Activated T-cell treated with anti-CD3 and anti-CD28 coated beads for 24 hours (primary cell): ENCODE measurements around the gene RAC2.

ENCODE experiments used
- DNase-seq: peaks from one replicate; pipeline ENCODE4 v3.0.0-alpha.2; 2020; ENCODE audit warnings: low read depth

RAC2 gene

GRCh38 chr22:37275134-37275533 is 31.1 kb upstream of the RAC2 start:
- DNase-seq, result no peak

DNA sequence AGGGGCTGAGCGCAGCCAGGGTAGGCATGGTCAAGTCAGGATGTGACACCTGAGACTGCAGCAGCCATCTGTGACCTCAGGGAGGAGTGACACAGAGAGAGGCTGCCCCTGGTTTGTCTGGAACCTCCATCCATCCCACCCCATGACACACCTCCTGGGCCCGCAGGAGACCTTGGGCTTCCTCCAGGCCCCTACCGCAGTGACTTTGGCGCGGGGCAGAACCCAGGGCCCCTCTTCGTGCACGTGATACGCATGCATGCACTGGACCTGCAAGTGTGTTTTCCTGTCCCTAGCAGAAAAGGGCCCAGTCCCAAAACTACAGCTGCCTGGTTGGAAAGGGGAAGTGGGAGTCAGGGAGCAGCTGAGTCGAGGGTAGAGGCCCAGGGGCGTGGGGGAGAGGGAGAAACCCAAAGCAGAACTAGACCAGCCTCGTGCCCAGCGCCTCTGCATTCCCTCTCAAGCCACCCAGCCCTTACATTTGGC is 30.4 kb upstream of the RAC2 start:
- no peak for DNase-seq

DNA sequence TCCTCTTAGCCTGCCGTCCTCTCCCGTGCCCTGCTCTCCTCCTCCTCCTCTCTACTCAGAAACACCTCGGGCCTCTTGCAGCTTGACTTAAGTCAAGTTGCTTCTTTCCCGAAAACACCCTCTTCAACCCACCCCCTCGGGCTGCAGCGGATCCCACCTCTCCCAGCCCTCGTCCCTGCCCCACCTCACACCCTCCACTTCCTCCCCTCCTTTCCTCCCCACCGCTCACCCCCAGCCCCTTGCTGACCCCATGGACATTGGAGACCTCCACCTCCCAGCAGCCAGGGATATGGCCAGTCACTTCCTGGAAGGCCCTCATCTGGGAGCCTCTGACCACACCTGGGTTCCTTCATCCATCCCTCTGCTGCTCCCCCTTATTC is 29.8 kb upstream of the RAC2 start:
- no peak for DNase-seq

- DNase-seq, result no peak
Observed at GRCh38 chr22:37273126-37273845, 29.2 kb upstream of the RAC2 start.

GRCh38 chr22:37270928-37271650 is 27.0 kb upstream of the RAC2 start:
- DNase-seq, result no peak

GRCh38 chr22:37269936-37270678 is 26.0 kb upstream of the RAC2 start:
- DNase-seq, result no peak

DNA sequence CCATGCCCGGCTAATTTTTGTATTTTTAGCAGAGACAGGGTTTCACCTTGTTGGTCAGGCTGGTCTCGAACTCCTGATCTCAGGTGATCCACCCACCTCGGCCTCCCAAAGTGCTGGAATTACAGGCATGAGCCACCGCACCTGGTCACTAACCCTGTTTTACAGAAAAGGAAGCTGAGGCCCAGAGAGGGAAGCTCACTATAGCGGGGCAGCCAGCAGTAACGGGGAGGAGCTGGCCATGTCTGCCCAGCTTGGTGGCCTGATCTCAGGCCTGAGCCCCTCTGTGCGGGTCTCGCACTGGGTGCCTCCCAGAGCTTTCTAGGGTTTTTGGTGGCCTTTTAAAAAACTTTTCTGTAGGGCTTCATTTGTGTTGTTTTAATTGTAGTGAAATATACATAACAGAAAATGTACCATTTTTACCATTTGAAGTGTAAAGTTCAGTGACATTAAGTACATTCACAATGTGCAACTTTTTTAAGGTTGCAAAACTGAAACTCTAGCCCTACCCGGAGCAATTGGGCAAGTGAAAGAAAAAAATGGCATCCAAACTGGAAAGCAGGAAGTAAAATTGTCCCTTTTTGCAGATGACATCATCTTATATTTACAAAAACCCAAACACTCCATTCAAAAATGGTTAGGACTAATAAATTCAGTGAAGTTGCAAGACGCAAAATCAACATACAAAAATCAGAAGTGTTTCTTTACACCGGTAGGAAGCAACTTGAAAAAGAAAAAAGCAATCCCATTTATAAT is 23.8 kb upstream of the RAC2 start:
- no peak for DNase-seq

DNA sequence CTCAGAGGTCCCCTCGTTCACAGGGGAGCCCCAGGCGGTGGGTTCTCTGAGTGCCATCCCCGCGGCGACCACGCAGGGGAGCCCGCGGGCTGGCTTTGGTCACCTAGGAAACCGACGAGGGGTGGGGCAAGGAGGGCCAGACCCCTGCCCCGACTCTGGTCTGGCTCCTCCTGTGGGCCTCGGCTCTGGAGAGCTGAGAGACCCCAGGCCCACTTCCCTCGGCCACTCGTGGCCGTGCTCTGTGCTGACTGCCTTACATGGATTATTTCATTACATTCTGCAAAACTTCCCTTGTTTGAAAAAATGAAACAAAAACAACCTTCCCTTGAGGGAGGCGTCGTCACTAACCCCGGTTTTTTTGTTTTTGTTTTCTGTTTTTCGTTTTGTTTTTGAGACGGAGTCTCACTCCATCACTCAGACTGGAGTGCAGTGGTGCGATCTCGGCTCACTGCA is 23.1 kb upstream of the RAC2 start:
- peak; percentile 60 for DNase-seq

DNA sequence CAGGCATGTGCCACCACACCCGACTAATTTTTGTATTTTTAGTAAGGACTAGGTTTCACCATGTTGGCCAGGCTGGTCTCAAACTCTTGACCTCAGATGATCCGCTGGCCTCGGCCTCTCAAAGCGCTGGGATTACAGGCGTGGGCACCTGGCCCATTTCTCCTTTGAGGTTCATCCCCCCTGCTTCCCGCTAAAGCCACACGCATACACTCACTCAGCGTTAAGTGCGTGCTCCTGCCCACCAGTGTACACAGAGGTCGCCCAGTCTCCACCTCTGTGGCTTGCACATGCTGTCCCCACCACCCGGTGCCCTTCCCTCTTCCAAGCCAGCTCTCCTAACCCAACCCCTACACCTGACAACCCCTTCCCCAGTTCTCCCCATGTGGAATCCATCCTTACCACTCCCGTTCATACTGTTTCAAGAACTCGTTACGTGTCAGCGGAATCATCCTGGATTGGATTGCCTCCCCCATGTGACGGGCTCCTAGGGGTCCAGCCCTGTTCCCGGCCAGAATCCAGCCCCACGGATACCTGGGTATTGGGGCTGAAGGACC is 22.6 kb upstream of the RAC2 start:
- no peak for DNase-seq

DNA sequence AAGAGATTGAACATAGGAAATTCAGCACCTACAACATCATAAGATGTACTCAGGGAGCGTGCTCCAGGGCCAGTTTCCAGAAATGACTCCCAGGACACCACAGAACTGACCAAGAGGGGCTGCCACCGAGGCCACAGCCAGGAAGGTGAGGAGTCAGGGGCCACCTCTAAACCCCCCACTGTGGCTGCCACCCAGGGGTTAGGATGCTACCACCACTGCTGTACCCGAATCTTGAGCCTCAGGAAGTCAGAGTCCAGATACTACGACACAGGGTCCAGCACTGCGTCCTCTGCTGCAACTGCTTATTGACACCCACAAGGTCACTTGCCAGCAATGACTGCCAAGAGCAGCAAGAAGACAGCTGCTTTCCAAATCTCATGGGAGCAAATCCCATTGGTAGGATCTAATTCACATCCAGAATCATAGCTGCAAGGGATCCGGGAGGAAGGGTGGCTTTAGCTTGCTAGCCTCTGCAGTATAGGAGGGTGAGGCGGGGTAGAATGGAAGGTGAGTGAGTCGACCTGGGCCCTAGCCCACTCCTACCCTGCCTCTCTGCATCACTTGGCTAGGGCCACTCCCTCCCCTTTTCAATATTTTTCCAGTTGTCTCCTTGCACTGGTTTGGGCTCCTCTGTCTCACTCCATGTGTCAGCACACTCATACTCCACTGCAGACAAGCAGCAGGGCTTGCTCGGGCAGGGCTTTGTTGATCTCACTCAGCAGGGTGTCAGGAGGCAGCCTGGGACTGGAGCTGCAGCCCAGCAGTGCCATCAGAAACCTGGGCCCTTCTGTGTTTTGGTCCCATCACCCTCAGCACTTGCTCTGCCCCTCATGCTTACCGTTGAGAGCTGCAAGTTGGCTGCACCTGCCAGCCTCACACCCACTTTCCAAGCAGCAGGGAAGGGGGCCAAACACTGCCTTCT is 20.2 kb upstream of the RAC2 start:
- no peak for DNase-seq

DNA sequence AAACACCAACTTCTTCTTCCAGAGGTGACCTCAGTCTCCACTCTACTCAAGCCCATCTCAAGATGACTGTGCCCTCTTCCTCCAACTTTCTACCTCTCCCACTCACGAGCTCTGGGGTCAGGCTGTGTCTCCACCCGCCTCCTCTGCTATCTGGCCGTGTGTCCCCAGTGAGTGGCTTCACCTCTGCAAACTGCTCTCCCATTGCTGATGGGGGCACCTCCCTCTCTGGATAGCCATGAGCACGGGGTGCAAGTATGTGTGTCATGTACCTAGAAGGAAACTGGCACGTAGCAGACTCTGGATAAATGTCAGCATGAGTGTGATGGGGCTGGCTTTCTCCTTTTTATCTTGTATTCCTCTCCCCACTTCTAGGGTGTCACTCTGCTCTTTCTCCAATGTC is 18.3 kb upstream of the RAC2 start:
- DNase-seq, result no peak

DNA sequence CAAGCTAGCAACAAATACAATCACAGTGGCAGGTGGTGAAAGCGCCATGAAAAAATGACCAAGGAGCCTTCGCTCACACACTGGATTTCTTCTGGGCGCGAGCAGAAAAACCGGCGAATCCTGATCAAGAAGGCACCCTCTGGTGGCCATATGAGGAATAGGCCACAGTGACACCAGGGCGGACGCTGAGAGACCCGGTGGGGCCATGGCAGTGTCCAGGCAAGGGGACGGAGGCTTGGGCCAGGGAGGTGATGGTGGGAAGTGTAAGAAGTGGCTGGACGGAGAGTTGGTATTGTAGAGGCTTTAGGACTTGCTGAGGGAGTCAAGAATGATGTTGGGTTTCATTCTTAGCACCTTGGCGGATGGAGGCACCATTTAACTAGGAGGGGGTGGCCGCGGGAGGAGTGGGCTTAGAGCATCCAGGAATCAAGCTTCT is 16.9 kb upstream of the RAC2 start:
- DNase-seq, result peak; percentile 49

- no peak for DNase-seq
Observed at GRCh38 chr22:37260155-37260795, 16.2 kb upstream of the RAC2 start.

DNA sequence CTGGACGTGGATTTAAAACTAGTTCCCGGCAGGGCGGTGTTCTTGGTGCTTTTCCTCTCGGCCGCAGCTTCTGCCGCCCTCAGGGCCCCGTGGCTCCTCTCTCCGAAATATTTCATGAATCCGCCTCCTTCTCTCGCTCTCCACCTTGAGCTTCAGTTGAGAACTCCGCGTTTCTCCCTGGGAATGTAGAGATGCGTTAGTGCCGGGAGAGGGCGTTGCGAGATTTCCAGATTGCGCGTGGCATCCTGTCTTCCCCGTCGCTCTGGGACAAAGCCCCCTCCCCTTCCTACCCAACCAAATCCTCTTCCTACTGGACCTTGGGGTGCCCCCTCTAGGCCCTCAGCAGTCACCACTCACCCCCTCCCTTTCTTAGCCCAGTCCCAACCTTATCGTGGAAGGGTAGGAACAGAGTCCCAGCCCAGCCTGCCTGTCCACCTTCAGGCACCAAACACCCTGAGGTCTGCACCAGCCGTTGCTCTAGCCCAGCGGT is 15.5 kb upstream of the RAC2 start:
- DNase-seq, result no peak

DNA sequence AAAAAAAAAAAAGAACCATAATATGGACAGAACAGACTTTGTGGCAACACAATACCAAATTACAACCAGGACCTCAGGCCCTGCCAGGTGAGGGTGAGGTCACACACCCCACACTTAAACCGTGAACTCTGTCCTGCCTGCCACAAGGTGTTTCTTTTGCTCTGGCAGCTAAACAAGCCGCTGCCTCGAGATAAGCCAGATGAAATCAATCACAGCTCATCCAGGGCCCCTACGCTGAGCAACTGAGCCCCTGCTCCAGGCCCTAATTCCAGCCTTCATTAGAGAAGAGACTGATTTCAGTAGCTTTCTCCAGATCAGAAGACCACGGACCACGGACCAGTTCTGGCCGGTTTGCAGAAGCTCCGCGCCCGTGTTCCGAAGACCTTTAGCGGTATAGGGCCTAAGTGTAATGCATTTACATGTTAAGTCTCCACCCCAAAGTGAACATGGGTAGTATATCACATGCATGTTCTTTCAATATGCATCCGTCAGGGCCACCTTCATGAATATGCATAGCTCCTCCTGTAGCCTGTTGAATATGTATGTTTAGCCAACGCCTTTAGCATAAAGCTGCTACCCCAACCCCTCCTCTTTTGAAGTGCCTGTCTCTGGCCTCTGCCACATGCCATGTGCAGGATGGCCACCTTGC is 14.8 kb upstream of the RAC2 start:
- DNase-seq, result no peak

DNA sequence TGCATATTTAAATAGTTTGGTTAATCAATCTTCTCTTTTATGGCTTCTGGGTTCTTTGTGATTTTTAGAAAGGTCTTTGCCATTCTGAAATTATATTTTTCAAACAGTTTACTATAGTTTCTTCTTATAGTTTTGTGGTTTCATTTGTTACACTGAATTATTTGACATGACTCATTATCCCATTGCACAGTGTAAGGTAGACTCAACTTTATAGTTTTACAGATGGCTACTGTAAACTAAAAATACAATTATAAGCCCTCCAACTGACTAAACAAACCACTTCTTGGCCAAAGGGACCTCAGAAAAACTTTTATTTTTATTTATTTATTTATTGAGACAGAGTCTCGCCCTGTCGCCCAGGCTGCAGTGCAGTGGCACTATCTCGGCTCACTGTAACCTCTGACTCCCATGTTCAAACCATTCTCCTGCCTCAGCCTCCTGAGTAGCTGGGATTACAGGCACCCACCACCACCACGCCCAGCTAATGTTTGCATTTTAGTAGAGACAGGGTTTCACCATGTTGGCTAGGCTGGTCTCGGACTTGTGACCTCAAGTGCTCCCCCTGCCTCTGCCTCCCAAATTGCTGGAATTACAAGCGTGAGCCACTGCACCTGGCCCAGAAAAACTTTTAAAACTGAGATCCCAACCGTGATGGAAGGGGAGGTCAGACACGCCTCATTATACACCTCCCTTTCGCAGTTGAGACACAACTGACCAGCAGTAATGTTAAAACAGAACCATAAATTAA is 14.1 kb upstream of the RAC2 start:
- DNase-seq, result no peak

- no peak for DNase-seq
Observed at GRCh38 chr22:37256075-37256726, 12.1 kb upstream of the RAC2 start.

GRCh38 chr22:37255558-37256006 is 11.5 kb upstream of the RAC2 start:
- DNase-seq, result no peak
